Left ventricle myocardium inferior (tissue), 1 donor: ENCODE measurements around the gene VWA8. TPM values are rescaled to one million over a fixed set of nuclear protein-coding genes. Genes with fewer than 3 reads are reported as not detected.

Experiments
- DNase-seq: peaks from one replicate; pipeline ENCODE4 v3.0.0-alpha.2; 2020
- H3K27ac ChIP-seq: fragments of 200-600 bp; replicated peaks from 2 replicates; pipeline ENCODE4 v1.8.0; 2021
- H3K27me3 ChIP-seq: fragments of 200-600 bp; 2 replicates; pipeline ENCODE4 v1.8.0; 2021; ENCODE audit warnings: low read depth
- H3K36me3 ChIP-seq: fragments of 200-600 bp; 2 replicates; pipeline ENCODE4 v1.8.0; 2021
- H3K4me1 ChIP-seq: fragments of 200-600 bp; 2 replicates; pipeline ENCODE4 v1.8.0; 2021
- H3K4me3 ChIP-seq: fragments of 200-600 bp; 2 replicates; pipeline ENCODE4 v1.8.0; 2021; ENCODE audit warnings: mild to moderate bottlenecking, moderate library complexity
- H3K9me3 ChIP-seq: fragments of 200-600 bp; replicated peaks from 2 replicates; pipeline ENCODE4 v1.8.0; 2021
- CTCF ChIP-seq: fragments of 200-600 bp; IDR thresholded peaks from 2 replicates; pipeline ENCODE4 v1.8.0; 2021; ENCODE audit warnings: antibody characterized with exemption, mild to moderate bottlenecking, borderline replicate concordance
- intact Hi-C: fragments of 100-400 bp; cut with micrococcal nuclease; formaldehyde crosslinking; loops from one replicate; pipeline ENCODE4 v1.11.0; 2022
- total RNA-seq: library from RNA; stranded (reverse); fragmentation: NEBNext Ultra II Directional; extraction: Animal tissue kit (Norgen Biotek cat#: 25700); gene quantifications from one replicate; pipeline ENCODE4 v1.2.1, GENCODE V29; 2021
- donor health status: DM: no; HTN: yes; CAD: no; lungs with severe emphysema.

VWA8 gene
- total RNA-seq, 1 donor from 2014 or later = 51.0 TPM

DNA sequence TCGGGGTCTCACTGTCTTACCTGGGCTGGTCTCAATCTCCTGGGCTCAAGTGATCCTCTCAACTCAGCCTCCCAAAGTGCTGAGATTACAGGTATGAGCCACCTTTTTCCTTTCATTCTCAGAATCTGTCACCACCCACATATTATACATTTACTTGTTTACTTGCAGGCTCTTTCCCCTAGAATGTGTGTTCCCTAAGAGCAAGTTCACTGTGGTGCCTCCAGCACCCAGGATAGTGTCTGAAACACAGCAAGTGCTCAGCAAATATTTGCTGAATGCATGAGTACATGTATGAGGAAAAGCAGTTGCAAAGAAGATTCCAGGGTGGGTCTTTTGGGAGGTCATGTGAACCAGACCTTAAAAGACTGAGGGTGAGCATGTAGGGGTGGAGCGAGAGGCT lies 406.7 kb downstream of the VWA8 start:
- H3K4me1 ChIP-seq = no peaks in the 10 kb centered on the region
- TF ChIP-seq CTCF = no peak
- no peaks in the 10 kb centered on the region for H3K9me3 ChIP-seq
- H3K4me3 ChIP-seq = no peak overlapping the region
- DNase-seq = no peak
- H3K36me3 ChIP-seq = no peaks in the 10 kb centered on the region
- no peak overlapping the region for H3K27ac ChIP-seq
- intact Hi-C loops = no loop called here
- H3K27me3 ChIP-seq = no peaks in the 10 kb centered on the region

DNA sequence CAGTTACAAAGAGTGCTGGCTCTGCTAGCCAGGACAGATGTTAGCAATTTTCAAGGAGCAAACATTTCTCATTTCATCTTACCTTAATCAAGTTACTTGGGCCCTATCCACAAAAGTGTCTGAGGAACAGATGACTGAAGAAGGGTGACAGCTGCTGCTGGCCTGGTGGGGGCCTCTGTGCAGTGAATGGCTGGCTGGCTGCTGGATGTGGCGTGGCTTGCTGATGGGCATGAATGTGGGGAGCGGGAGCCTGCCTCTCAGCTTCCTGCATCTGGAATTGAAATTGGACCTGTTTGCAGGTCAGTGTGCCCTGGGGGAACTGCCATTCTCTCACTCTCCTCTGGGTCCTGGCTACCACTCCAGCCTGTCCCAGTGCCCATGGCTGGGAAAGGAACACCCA lies 408.9 kb downstream of the VWA8 start:
- TF ChIP-seq CTCF = no peak
- Histone ChIP-seq H3K4me1 (peaks cover 14% of the 10 kb centered on the region), H3K27ac (no peak overlapping the region), H3K27me3 (no peaks in the 10 kb centered on the region), H3K9me3 (no peaks in the 10 kb centered on the region), H3K4me3 (no peak overlapping the region), H3K36me3 (no peaks in the 10 kb centered on the region)
- no peak for DNase-seq
- intact Hi-C loops = no loop called here

GRCh38 chr13:41550276-41550675 lies 410.6 kb downstream of the VWA8 start:
- no peak for TF ChIP-seq CTCF
- Histone ChIP-seq H3K27me3 (no peaks in the 10 kb centered on the region), H3K27ac (no peak overlapping the region), H3K4me3 (no peak overlapping the region), H3K36me3 (no peaks in the 10 kb centered on the region), H3K4me1 (peaks cover 23% of the 10 kb centered on the region), H3K9me3 (no peaks in the 10 kb centered on the region)
- DNase-seq = no peak
- intact Hi-C loops = no loop called here

DNA sequence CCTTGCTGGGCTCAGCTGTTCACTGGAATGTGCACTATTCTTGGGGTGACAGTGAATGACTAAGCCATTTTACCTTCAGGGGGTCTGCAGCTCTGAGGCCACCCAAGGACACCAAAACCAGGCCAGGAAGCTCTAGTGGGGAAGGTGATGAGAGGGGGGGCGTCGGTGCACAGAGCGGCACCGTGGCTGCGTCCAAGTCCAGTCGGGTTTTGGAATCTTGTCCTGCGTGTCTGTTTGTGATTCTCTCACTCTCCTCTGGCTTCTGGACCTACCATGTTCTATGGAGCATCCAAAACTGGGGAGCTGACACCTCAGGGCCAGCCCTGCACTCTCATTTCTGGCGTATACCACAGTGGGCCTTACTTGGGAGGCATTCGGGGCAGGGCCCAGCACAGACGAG lies 411.4 kb downstream of the VWA8 start:
- no peak overlapping the region for H3K27ac ChIP-seq
- H3K4me3 ChIP-seq = no peak overlapping the region
- TF ChIP-seq CTCF = no peak
- no peaks in the 10 kb centered on the region for H3K27me3 ChIP-seq
- H3K36me3 ChIP-seq = no peaks in the 10 kb centered on the region
- intact Hi-C loops = no loop called here
- DNase-seq = no peak
- H3K9me3 ChIP-seq = no peaks in the 10 kb centered on the region
- H3K4me1 ChIP-seq = peaks cover 23% of the 10 kb centered on the region

DNA sequence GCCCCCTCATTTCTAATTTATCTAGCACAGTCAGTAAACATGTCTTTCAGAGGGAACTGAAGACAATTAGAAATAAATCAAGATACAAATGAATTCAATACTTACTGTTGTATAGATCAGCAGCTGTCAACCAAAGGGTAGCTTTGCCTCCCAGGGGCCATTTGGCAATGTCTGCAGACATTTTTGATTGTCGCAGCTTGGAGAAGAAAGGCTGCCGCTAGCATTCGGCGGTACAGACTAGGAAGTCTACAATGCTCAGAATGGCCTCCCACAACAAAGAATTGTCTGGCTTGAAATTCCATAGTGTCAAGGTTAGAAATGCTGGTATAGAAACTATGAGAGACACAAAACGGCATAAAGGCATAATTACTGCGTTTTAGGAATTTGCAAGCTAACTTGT lies 412.0 kb downstream of the VWA8 start:
- no peaks in the 10 kb centered on the region for H3K27me3 ChIP-seq
- DNase-seq = no peak
- no peaks in the 10 kb centered on the region for H3K9me3 ChIP-seq
- TF ChIP-seq CTCF = no peak
- no peaks in the 10 kb centered on the region for H3K36me3 ChIP-seq
- H3K4me3 ChIP-seq = no peak overlapping the region
- peaks cover 23% of the 10 kb centered on the region for H3K4me1 ChIP-seq
- intact Hi-C loops = no loop called here
- H3K27ac ChIP-seq = peak overlapping the region; percentile 89

GRCh38 chr13:41548031-41548430 lies 412.9 kb downstream of the VWA8 start:
- intact Hi-C loops = no loop called here
- H3K4me3 ChIP-seq = no peak overlapping the region
- no peaks in the 10 kb centered on the region for H3K36me3 ChIP-seq
- H3K4me1 ChIP-seq = peaks cover 23% of the 10 kb centered on the region
- no peak for TF ChIP-seq CTCF
- H3K27me3 ChIP-seq = no peaks in the 10 kb centered on the region
- no peak for DNase-seq
- H3K27ac ChIP-seq = peak overlapping the region; percentile 89
- no peaks in the 10 kb centered on the region for H3K9me3 ChIP-seq
